GM18502 (cell line): ENCODE results near the gene ANKMY1.

Experiments used
- ATAC-seq: cut with Tn5 transposase; IDR thresholded peaks from one replicate; pipeline ENCODE4 v1.9.1; 2021; ENCODE audit warnings: mild to moderate bottlenecking; ENCODE audit not compliant: unreplicated experiment, poor library complexity

ANKMY1 gene

DNA sequence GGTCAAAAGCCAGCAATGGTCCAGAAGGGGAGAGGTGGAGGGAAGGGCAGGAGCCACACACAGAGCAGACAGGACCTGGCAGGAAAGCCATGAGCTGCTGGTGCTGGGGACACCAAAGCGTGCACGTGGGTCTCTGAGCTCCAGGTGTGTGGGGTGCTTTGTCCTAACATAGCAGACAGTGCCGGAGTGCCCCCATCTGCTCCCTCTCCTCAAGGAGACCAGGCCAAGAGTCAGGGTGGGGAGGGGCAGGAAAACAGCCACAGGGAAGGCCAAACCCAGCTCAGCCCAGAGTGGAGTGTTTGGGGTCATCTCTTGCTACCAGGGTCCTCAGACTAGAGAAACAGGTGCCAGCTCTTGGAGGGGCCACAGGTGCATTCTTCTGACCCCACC is 126.5 kb downstream of the ANKMY1 start:
- no peak for ATAC-seq

DNA sequence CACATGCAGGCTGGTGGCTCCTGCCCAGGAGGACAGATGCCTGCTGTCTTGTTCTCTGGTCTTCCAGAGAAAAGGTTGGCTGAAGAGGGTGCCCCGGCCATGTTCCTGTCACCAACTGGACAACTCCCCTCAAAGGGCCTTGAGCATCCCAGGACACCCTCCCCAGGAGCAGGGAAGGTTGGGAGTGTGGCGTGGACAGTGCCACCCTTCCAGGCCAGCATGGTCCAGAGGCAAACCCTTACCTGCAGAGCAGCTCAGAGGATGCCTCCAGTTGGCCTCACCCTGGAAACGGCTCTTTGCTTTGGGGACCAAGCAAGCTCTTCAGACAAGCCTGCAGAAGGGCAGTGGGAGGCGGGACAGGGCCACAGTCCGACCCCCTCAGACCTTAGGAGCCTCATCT is 127.2 kb downstream of the ANKMY1 start:
- ATAC-seq: no peak

DNA sequence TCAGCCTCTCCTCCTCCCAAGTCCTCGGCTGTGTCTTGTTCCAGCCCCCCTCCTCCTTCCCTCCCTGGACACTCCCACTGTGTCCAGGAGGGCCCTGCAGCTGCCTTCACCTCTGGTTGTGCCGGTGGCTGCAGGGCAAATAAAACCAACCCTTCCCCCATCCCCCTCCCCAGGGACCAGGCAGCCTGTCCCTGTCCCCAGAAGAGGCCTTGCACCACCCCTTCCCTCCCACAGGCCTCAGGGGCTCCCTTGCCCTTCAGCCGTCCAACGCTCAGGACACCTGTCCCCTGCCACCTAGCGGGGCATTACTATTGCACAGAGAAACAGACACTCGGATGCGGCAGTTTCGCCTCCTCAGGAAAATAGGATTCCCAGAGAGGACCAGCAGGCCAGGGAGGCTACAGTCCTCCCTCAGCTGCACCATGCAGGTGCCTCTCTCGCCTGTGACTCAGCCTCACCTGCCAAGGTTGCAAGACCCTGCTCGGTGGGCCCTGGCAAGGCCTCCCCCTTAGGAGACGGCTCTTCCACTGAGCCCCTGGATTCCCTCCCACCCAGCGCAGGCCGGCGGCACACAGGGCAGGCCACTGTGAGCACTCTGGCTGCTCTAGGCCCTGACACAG is 127.8 kb downstream of the ANKMY1 start:
- ATAC-seq: no peak
